WTC11 (cell line): ENCODE results near the gene THEMIS2.

Experiments
- ESRRA ChIP-seq: sonication (generic); formaldehyde crosslinking; IDR thresholded peaks from 2 replicates; pipeline ENCODE4 v1.8.1; 2022; ENCODE audit warnings: mild to moderate bottlenecking, missing genetic modification reagents, borderline replicate concordance
- RORB ChIP-seq: fragments of 250-450 bp; sonication (Bioruptor Pico); IDR thresholded peaks from 2 replicates; pipeline ENCODE4 v1.9.0; 2021; ENCODE audit warnings: mild to moderate bottlenecking
- USF2 ChIP-seq: sonication (generic); formaldehyde crosslinking; IDR thresholded peaks from 2 replicates; pipeline ENCODE4 v1.8.1; 2023; ENCODE audit warnings: mild to moderate bottlenecking, missing genetic modification reagents, moderate library complexity
- ZNF423 ChIP-seq: fragments of 250-450 bp; sonication (Bioruptor Pico); IDR thresholded peaks from 2 replicates; pipeline ENCODE4 v2.1.2; 2022; ENCODE audit warnings: mild to moderate bottlenecking, moderate library complexity

- TF ChIP-seq RORB (CRISPR knock-in tag) = no peak
- no peak for TF ChIP-seq USF2 (CRISPR knock-in tag)
- TF ChIP-seq ESRRA (CRISPR knock-in tag) = no peak
- TF ChIP-seq ZNF423 (CRISPR knock-in tag) = no peak
These were observed 47.9 kb upstream of the THEMIS2 start for GRCh38 chr1:27824411-27824810.
